Upper lobe of left lung (tissue), 6 donors: ENCODE results near the gene TNS1. TPM values are rescaled to one million over a fixed set of nuclear protein-coding genes. Genes with fewer than 3 reads are reported as not detected.

ENCODE experiments used
- ATAC-seq, 2 donors: fragments of 200-7000 bp; cut with Tn5 transposase; one replicate each; pipeline ENCODE4 v1.9.1; 2022; ENCODE audit warnings: mild to moderate bottlenecking in 2 of 2, moderate library complexity in 2 of 2; ENCODE audit not compliant: low FRiP score in 2 of 2
- DNase-seq, 2 donors: peaks; one replicate each; pipeline ENCODE4 v3.0.0-alpha.2; 2019 to 2020
- H3K27ac ChIP-seq, 4 donors: fragments of 200-600 bp; sonication (generic); one replicate each; pipeline ENCODE4 v1.5.1; 2016 to 2019
- H3K27me3 ChIP-seq, 4 donors: fragments of 200-600 bp; sonication (generic); one replicate each; pipeline ENCODE4 v1.5.1; 2017 to 2019
- H3K36me3 ChIP-seq, 4 donors: fragments of 200-600 bp; sonication (generic); one replicate each; pipeline ENCODE4 v1.5.1; 2016 to 2019
- H3K4me1 ChIP-seq, 4 donors: fragments of 200-600 bp; sonication (generic); one replicate each; pipeline ENCODE4 v1.5.1; 2018 to 2019
- H3K4me3 ChIP-seq, 4 donors: fragments of 200-600 bp; sonication (generic); one replicate each; pipeline ENCODE4 v1.5.1; 2017 to 2019; ENCODE audit warnings: mild to moderate bottlenecking in 2 of 4, moderate library complexity in 1 of 4
- H3K9me3 ChIP-seq, 4 donors: fragments of 200-600 bp; sonication (generic); one replicate each; pipeline ENCODE4 v1.5.1; 2018 to 2019
- CTCF ChIP-seq, 6 experiments: fragments of 450-650 bp in 4 of 6; fragments of 200-600 bp in 2 of 6; sonication (generic) in 2 of 6; IDR thresholded peaks; one replicate each; pipeline ENCODE4 v1.5.1; 2016 to 2019; ENCODE audit warnings: antibody characterized with exemption in 6 of 6
- EP300 ChIP-seq, 4 donors: sonication (generic); formaldehyde crosslinking; IDR thresholded peaks; one replicate each; pipeline ENCODE4 v1.5.1; 2017; ENCODE audit warnings: antibody characterized with exemption in 4 of 4, control low read depth in 2 of 4
- POLR2A ChIP-seq, 4 donors: fragments of 450-650 bp; IDR thresholded peaks; one replicate each; pipeline ENCODE4 v1.5.1; 2016 to 2017; ENCODE audit warnings: antibody characterized with exemption in 4 of 4, mild to moderate bottlenecking in 2 of 4
- POLR2AphosphoS5 ChIP-seq, 2 donors: sonication (generic); formaldehyde crosslinking; IDR thresholded peaks; one replicate each; pipeline ENCODE4 v1.5.1; 2017; ENCODE audit warnings: antibody characterized with exemption in 2 of 2
- WGBS, 2 donors: methylation state at CpG; one replicate each; pipeline ENCODE4 v1.1.5; 2017 to 2018; 5-methylcytosine and 5-hydroxymethylcytosine counted together
- total RNA-seq, 6 donors: library from RNA; depleted of rRNA in 4 of 6; stranded (reverse); fragments of >200 nt in 4 of 6; gene quantifications; one replicate each; pipeline versions ENCODE4 v1.1.0 to v1.2.1, GENCODE V29; 2016 to 2021
- donor health status: DM: no; HTN: no; CAD: no; lungs with moderate emphysema.
- donor health status: DM: no; HTN: yes; CAD: no; lungs with severe emphysema.

The TNS1 gene
- total RNA-seq, 6 donors from 2014 or later, result 325 to 1,095 (median 550) TPM

- Histone ChIP-seq H3K9me3 (no peaks in the 10 kb centered on the region), H3K4me3 (no peak overlapping the region), H3K36me3 (peaks cover 0 to 6% (median 0%) of the 10 kb centered on the region in 4 donors), H3K4me1 (no peaks in the 10 kb centered on the region), H3K27ac (no peak overlapping the region), H3K27me3 (no peaks in the 10 kb centered on the region)
- ATAC-seq (no peak), DNase-seq (no peak)
- TF ChIP-seq POLR2A (IDR thresholded peaks at IDR 0.05) (no peak), EP300 (IDR thresholded peaks at IDR 0.05) (no peak), CTCF (IDR thresholded peaks at IDR 0.05) (no peak), POLR2AphosphoS5 (IDR thresholded peaks at IDR 0.05) (no peak)
Measured at GRCh38 chr2:217777906-217778305, 224.9 kb downstream of the TNS1 start.

- Histone ChIP-seq H3K4me3 (no peak overlapping the region), H3K36me3 (peaks cover 0 to 10% (median 0%) of the 10 kb centered on the region in 4 donors), H3K27me3 (no peaks in the 10 kb centered on the region), H3K4me1 (no peaks in the 10 kb centered on the region), H3K27ac (no peak overlapping the region), H3K9me3 (no peaks in the 10 kb centered on the region)
- TF ChIP-seq POLR2AphosphoS5 (IDR thresholded peaks at IDR 0.05) (no peak), POLR2A (IDR thresholded peaks at IDR 0.05) (no peak), CTCF (IDR thresholded peaks at IDR 0.05) (no peak), EP300 (IDR thresholded peaks at IDR 0.05) (no peak)
- ATAC-seq (no peak), DNase-seq (no peak)
Measured at GRCh38 chr2:217776631-217777030, 226.2 kb downstream of the TNS1 start.

GRCh38 chr2:217775920-217776503 lies 226.8 kb downstream of the TNS1 start:
- Histone ChIP-seq H3K9me3 (no peaks in the 10 kb centered on the region), H3K4me1 (no peaks in the 10 kb centered on the region), H3K4me3 (no peak overlapping the region), H3K36me3 (peaks cover 0 to 10% (median 0%) of the 10 kb centered on the region in 4 donors), H3K27ac (no peak overlapping the region), H3K27me3 (no peaks in the 10 kb centered on the region)
- DNase-seq, result no peak
- ATAC-seq, result no peak
- TF ChIP-seq POLR2A (IDR thresholded peaks at IDR 0.05), result no peak
- TF ChIP-seq POLR2AphosphoS5 (IDR thresholded peaks at IDR 0.05), result no peak
- TF ChIP-seq CTCF (IDR thresholded peaks at IDR 0.05), result no peak
- no peak for TF ChIP-seq EP300 (IDR thresholded peaks at IDR 0.05)
- 59 to 64% methylated on average over 4 of the region's 4 CpGs for WGBS, 2 donors

- Histone ChIP-seq H3K27ac (no peak overlapping the region), H3K27me3 (no peaks in the 10 kb centered on the region), H3K9me3 (no peaks in the 10 kb centered on the region), H3K4me3 (no peak overlapping the region), H3K4me1 (no peaks in the 10 kb centered on the region), H3K36me3 (peaks cover 0 to 8% (median 0%) of the 10 kb centered on the region in 4 donors)
- TF ChIP-seq CTCF (IDR thresholded peaks at IDR 0.05) (no peak), POLR2AphosphoS5 (IDR thresholded peaks at IDR 0.05) (no peak), EP300 (IDR thresholded peaks at IDR 0.05) (no peak), POLR2A (IDR thresholded peaks at IDR 0.05) (no peak)
- DNase-seq (no peak), ATAC-seq (no peak)
- WGBS, 2 donors, result 78 to 79% methylated on average over 3 of the region's 3 CpGs
Measured at GRCh38 chr2:217774232-217774631, 228.6 kb downstream of the TNS1 start.

GRCh38 chr2:217773539-217773938 lies 229.3 kb downstream of the TNS1 start:
- no peak for TF ChIP-seq EP300 (IDR thresholded peaks at IDR 0.05)
- no peak for TF ChIP-seq CTCF (IDR thresholded peaks at IDR 0.05)
- TF ChIP-seq POLR2A (IDR thresholded peaks at IDR 0.05), result no peak
- no peak for TF ChIP-seq POLR2AphosphoS5 (IDR thresholded peaks at IDR 0.05)
- peaks cover 0 to 8% (median 0%) of the 10 kb centered on the region in 4 donors for H3K36me3 ChIP-seq
- no peak overlapping the region for H3K4me3 ChIP-seq
- no peaks in the 10 kb centered on the region for H3K9me3 ChIP-seq
- no peak for DNase-seq
- ATAC-seq, result no peak
- H3K4me1 ChIP-seq, result no peaks in the 10 kb centered on the region
- no peaks in the 10 kb centered on the region for H3K27me3 ChIP-seq
- H3K27ac ChIP-seq, result no peak overlapping the region
